H4 (cell line): ENCODE results near the gene MMP25. TPM values are rescaled to one million over a fixed set of nuclear protein-coding genes. Genes with fewer than 3 reads are reported as not detected.
"Not testable (repeated sequence)": the region's sequence is repeated elsewhere in the genome, so short reads cannot be mapped to it uniquely, and the experiment has no call there.

ENCODE experiments used
- DNase-seq: peaks from one replicate; pipeline ENCODE4 v3.0.0-alpha.2; 2015; ENCODE audit warnings: low spot score
- total RNA-seq: library from RNA; depleted of rRNA; stranded (reverse); fragments of >200 nt; shearing (Covaris generic); gene quantifications from 2 replicates; pipeline ENCODE4 v1.2.3, GENCODE V29; 2014

The MMP25 gene
- total RNA-seq, 1 experiment from 2014 or later: 0.87 TPM

GRCh38 chr16:3056336-3057180 is 10.2 kb downstream of the MMP25 start:
- DNase-seq: no peak

GRCh38 chr16:3057181-3058138 is 11.1 kb downstream of the MMP25 start:
- no peak for DNase-seq

- DNase-seq: no peak
Measured at GRCh38 chr16:3058139-3059030, 12.0 kb downstream of the MMP25 start.

GRCh38 chr16:3059041-3059722 is 12.8 kb downstream of the MMP25 start:
- peak; percentile 90 for DNase-seq

GRCh38 chr16:3059723-3060242 is 13.4 kb downstream of the MMP25 start:
- DNase-seq: no peak

- DNase-seq: no peak
Measured at GRCh38 chr16:3060339-3061127, 14.2 kb downstream of the MMP25 start.

- DNase-seq: no peak
Measured at GRCh38 chr16:3062553-3062952, 16.2 kb downstream of the MMP25 start.

GRCh38 chr16:3063625-3064386 is 17.4 kb downstream of the MMP25 start:
- DNase-seq: no peak

- peak; percentile 69 for DNase-seq
Measured at GRCh38 chr16:3065069-3065741, 18.8 kb downstream of the MMP25 start, which contains the start of gene IL32. TSS of gene IL32 (plus strand) at chr16:3065640. CDS start at chr16:3065812, 172 bp downstream.

- DNase-seq: no peak
Measured at GRCh38 chr16:3065742-3066439, 19.5 kb downstream of the MMP25 start.

- no peak for DNase-seq
Measured at GRCh38 chr16:3066440-3066748, 20.0 kb downstream of the MMP25 start.

GRCh38 chr16:3068487-3068886 is 22.1 kb downstream of the MMP25 start:
- no peak for DNase-seq

GRCh38 chr16:3069146-3069545 is 22.8 kb downstream of the MMP25 start:
- not testable (repeated sequence) for DNase-seq

- no peak for DNase-seq
Measured at GRCh38 chr16:3070608-3071111, 24.3 kb downstream of the MMP25 start.

GRCh38 chr16:3071655-3072054 is 25.3 kb downstream of the MMP25 start:
- DNase-seq: no peak

GRCh38 chr16:3072148-3072547 is 25.8 kb downstream of the MMP25 start:
- DNase-seq: not testable (repeated sequence)

- not testable (repeated sequence) for DNase-seq
Measured at GRCh38 chr16:3072576-3073263, 26.4 kb downstream of the MMP25 start.
